HCT116 (cell line): ENCODE measurements around the gene CUL4A.

ENCODE experiments used
- POLR2A ChIP-seq: IDR thresholded peaks from 2 replicates; pipeline ENCODE4 v1.7.0; 2011; ENCODE audit warnings: borderline replicate concordance; ENCODE audit not compliant: insufficient read depth, insufficient read length; ENCODE audit errors: extremely low read depth
- POLR2AphosphoS5 ChIP-seq: IDR thresholded peaks from 2 replicates; pipeline ENCODE4 v1.6.1; 2011; ENCODE audit warnings: mild to moderate bottlenecking, low read depth, low read length, moderate library complexity
- SIN3A ChIP-seq: IDR thresholded peaks from 2 replicates; pipeline ENCODE4 v1.6.1; 2012; ENCODE audit warnings: low read depth
- TF ChIP-seq, protein P1 (sequence below), 3 experiments: fragments of 200-600 bp in 1 of 3; sonication (generic) in 1 of 3; IDR thresholded peaks in 2 of 3; conservative IDR thresholded peaks in 1 of 3; 2 replicates each; pipeline ENCODE4 v1.5.1; 2012 to 2017; ENCODE audit warnings: low read depth in 2 of 3, low read length in 2 of 3, antibody characterized with exemption in 1 of 3, borderline replicate concordance in 1 of 3, control low read depth in 1 of 3, mild to moderate bottlenecking in 1 of 3, mixed read lengths in 1 of 3, mixed run types in 1 of 3, moderate library complexity in 1 of 3; ENCODE audit not compliant: insufficient read depth in 1 of 3
- TF ChIP-seq, protein P2 (sequence below): IDR thresholded peaks from 2 replicates; pipeline ENCODE4 v1.6.1; 2012

DNA sequence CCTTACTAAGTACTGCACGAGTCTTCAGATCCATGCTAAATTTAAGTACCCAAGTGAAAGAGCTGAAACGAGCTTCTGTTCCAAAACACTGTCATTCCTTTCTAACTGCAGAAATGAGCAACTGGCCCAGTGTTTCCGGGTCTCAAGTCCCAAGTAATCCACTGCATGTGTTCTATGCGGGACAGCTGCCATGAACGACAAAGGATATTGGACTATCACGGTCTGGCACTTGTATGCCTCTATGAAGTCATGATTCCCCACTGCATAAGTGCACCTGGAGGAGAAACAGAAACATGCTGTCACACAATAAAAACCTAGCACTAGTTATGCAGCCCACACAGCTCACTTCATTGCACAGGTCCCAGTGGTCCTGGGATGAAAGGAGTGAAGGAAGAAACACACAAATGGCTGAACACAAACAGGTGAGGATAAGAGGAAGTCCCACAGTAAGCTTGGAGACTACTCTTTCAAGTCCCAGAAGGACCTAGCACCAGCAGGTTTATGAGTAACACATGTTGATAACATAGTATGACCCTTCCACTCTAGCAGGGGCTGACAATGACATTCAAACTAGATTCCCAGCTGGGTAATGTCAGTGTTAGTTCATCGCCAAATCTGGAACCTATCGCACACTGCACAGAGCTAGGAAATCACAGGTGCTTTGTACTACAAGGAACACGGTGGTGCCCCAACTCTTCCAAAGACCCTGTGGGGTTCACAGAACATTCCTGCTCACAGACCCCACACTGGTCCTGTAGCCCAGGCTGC lies 12.3 kb upstream of the CUL4A start:
- no peak for TF ChIP-seq POLR2A
- TF ChIP-seq POLR2AphosphoS5: no peak
- TF ChIP-seq, protein P1, sequence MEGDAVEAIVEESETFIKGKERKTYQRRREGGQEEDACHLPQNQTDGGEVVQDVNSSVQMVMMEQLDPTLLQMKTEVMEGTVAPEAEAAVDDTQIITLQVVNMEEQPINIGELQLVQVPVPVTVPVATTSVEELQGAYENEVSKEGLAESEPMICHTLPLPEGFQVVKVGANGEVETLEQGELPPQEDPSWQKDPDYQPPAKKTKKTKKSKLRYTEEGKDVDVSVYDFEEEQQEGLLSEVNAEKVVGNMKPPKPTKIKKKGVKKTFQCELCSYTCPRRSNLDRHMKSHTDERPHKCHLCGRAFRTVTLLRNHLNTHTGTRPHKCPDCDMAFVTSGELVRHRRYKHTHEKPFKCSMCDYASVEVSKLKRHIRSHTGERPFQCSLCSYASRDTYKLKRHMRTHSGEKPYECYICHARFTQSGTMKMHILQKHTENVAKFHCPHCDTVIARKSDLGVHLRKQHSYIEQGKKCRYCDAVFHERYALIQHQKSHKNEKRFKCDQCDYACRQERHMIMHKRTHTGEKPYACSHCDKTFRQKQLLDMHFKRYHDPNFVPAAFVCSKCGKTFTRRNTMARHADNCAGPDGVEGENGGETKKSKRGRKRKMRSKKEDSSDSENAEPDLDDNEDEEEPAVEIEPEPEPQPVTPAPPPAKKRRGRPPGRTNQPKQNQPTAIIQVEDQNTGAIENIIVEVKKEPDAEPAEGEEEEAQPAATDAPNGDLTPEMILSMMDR (IDR thresholded peaks at IDR 0.05 in 2 of 3, conservative IDR thresholded peaks at IDR 0.05 in 1 of 3; ENCODE audit: borderline replicate concordance in 1 of 3, insufficient read depth in 1 of 3, low read depth in 2 of 3, low read length in 2 of 3): no peak
- no peak for TF ChIP-seq SIN3A
- TF ChIP-seq, protein P2, sequence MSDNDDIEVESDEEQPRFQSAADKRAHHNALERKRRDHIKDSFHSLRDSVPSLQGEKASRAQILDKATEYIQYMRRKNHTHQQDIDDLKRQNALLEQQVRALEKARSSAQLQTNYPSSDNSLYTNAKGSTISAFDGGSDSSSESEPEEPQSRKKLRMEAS: no peak
